ENCODE results near the gene TNFRSF13B. TPM values are rescaled to one million over a fixed set of nuclear protein-coding genes. Genes with fewer than 3 reads are reported as not detected.

Gene TNFRSF13B
- total and polyA plus RNA-seq, 2 experiments from 2014 or later, result 0.24 TPM; not detected in 1

- H3K27me3 Mint-ChIP-seq (ENCODE audit: insufficient read depth, low read depth, poor library complexity), result peaks cover 7% of the 10 kb centered on the region
- no peaks in the 10 kb centered on the region; the same call in 2 of the 3 replicates for H3K36me3 Mint-ChIP-seq (ENCODE audit: low read depth)
- Histone ChIP-seq H3K9me2 (ENCODE audit: insufficient read depth) (no peaks in the 10 kb centered on the region), H2AFZ (no peak overlapping the region), H3K36me3 (ENCODE audit: insufficient read depth) (no peaks in the 10 kb centered on the region), H3F3A (replicated peaks; ENCODE audit: low read depth) (no peaks in the 10 kb centered on the region), H3K4me1 (ENCODE audit: insufficient read depth) (no peaks in the 10 kb centered on the region), H3K79me2 (replicated peaks; ENCODE audit: insufficient read depth) (no peaks in the 10 kb centered on the region), H3K27ac (ENCODE audit: low read depth) (no peak overlapping the region), H4K20me1 (replicated peaks; ENCODE audit: insufficient read depth) (no peaks in the 10 kb centered on the region), H3K27me3 (ENCODE audit: insufficient read depth) (no peaks in the 10 kb centered on the region), H3K4me2 (no peak overlapping the region), H3K4me3 (no peak overlapping the region)
- no peak for ATAC-seq
- no peak for TF ChIP-seq CREB1 (CRISPR knock-in tag; IDR thresholded peaks at IDR 0.05; ENCODE audit: low read depth)
- TF ChIP-seq NANOG (IDR thresholded peaks at IDR 0.05; ENCODE audit: borderline replicate concordance), result no peak
- DNase-seq (ENCODE audit: low spot score), result no peak
- no peak overlapping the region for H3K27ac Mint-ChIP-seq
- peaks cover 6% of the 10 kb centered on the region for H3K4me1 Mint-ChIP-seq
- no peak overlapping the region for H3K4me3 Mint-ChIP-seq
- H3K9me3 Mint-ChIP-seq, result no peaks in the 10 kb centered on the region
Measured at GRCh38 chr17:16932156-16932555, 39.8 kb downstream of the TNFRSF13B start.

- no peaks in the 10 kb centered on the region for H3K9me2 ChIP-seq (ENCODE audit: insufficient read depth)
- Mint-ChIP-seq H3K4me3 (no peak overlapping the region), H3K27ac (no peak overlapping the region), H3K36me3 (ENCODE audit: low read depth) (no peaks in the 10 kb centered on the region), H3K4me1 (peaks cover 3% of the 10 kb centered on the region; the same call in 1 of the 3 replicates), H3K27me3 (ENCODE audit: insufficient read depth, low read depth, poor library complexity) (peaks cover 7% of the 10 kb centered on the region), H3K9me3 (no peaks in the 10 kb centered on the region)
- H3K4me2 ChIP-seq, result no peak overlapping the region
- no peaks in the 10 kb centered on the region for H3F3A ChIP-seq (replicated peaks; ENCODE audit: low read depth)
- H3K79me2 ChIP-seq (replicated peaks; ENCODE audit: insufficient read depth), result no peaks in the 10 kb centered on the region
- H3K27me3 ChIP-seq (ENCODE audit: insufficient read depth), result no peaks in the 10 kb centered on the region
- ATAC-seq (peak; percentile 28; the same call in 2 of the 3 replicates), DNase-seq (ENCODE audit: low spot score) (no peak)
- H2AFZ ChIP-seq, result no peak overlapping the region
- H3K4me3 ChIP-seq, result no peak overlapping the region
- H3K27ac ChIP-seq (ENCODE audit: low read depth), result no peak overlapping the region
- H3K4me1 ChIP-seq (ENCODE audit: insufficient read depth), result no peaks in the 10 kb centered on the region
- TF ChIP-seq NANOG (IDR thresholded peaks at IDR 0.05; ENCODE audit: borderline replicate concordance) (no peak), JUNB (IDR thresholded peaks at IDR 0.05; ENCODE audit: unreplicated experiment) (no peak), CREB1 (CRISPR knock-in tag; IDR thresholded peaks at IDR 0.05; ENCODE audit: low read depth) (no peak)
- H4K20me1 ChIP-seq (replicated peaks; ENCODE audit: insufficient read depth), result no peaks in the 10 kb centered on the region
- H3K36me3 ChIP-seq (ENCODE audit: insufficient read depth), result no peaks in the 10 kb centered on the region
Measured at GRCh38 chr17:16931318-16932060, 40.4 kb downstream of the TNFRSF13B start.

GRCh38 chr17:16930571-16931317 lies 41.2 kb downstream of the TNFRSF13B start:
- no peaks in the 10 kb centered on the region for H4K20me1 ChIP-seq (replicated peaks; ENCODE audit: insufficient read depth)
- no peaks in the 10 kb centered on the region for H3K4me1 ChIP-seq (ENCODE audit: insufficient read depth)
- Mint-ChIP-seq H3K9me3 (no peaks in the 10 kb centered on the region), H3K27ac (no peak overlapping the region), H3K4me3 (no peak overlapping the region), H3K36me3 (ENCODE audit: low read depth) (no peaks in the 10 kb centered on the region), H3K4me1 (no peaks in the 10 kb centered on the region), H3K27me3 (ENCODE audit: insufficient read depth, low read depth, poor library complexity) (peaks cover 7% of the 10 kb centered on the region)
- no peaks in the 10 kb centered on the region for H3K9me2 ChIP-seq (ENCODE audit: insufficient read depth)
- H3K79me2 ChIP-seq (replicated peaks; ENCODE audit: insufficient read depth), result no peaks in the 10 kb centered on the region
- DNase-seq (ENCODE audit: low spot score) (no peak), ATAC-seq (no peak)
- no peak overlapping the region for H3K27ac ChIP-seq (ENCODE audit: low read depth)
- no peaks in the 10 kb centered on the region for H3F3A ChIP-seq (replicated peaks; ENCODE audit: low read depth)
- no peak overlapping the region for H3K4me3 ChIP-seq
- TF ChIP-seq JUNB (IDR thresholded peaks at IDR 0.05; ENCODE audit: unreplicated experiment) (no peak), POLR2AphosphoS5 (IDR thresholded peaks at IDR 0.05; ENCODE audit: low read depth) (no peak), ZNF462 (CRISPR knock-in tag; IDR thresholded peaks at IDR 0.05) (no peak)
- H3K27me3 ChIP-seq (ENCODE audit: insufficient read depth), result no peaks in the 10 kb centered on the region
- H3K4me2 ChIP-seq, result no peak overlapping the region
- no peaks in the 10 kb centered on the region for H3K36me3 ChIP-seq (ENCODE audit: insufficient read depth)
- H2AFZ ChIP-seq, result no peak overlapping the region
